ENCODE measurements around the gene SLC16A10.
"Not testable (repeated sequence)": the region's sequence is repeated elsewhere in the genome, so short reads cannot be mapped to it uniquely, and the experiment has no call there.

SLC16A10 gene

DNA sequence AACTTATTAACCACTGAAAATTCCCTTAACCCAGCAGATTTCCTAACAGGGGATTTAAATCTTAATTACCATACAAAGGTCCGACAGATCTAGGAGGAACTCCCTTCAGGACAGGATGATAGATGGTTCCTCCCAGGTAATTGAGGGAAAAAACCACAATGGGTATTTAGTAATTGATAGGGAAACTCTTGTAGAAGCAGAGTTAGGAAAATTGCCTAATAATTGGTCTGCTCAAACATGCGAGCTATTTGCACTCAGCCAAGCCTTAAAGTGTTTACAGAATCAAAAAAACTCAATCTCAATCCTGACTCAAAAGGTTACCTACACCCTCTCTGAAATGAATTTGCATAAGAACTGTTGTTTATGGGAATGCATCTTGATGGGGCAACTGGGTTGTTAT is 45.4 kb downstream of the SLC16A10 start:
- H3K4me1 Mint-ChIP-seq (ENCODE audit: low read depth); H3K27ac Mint-ChIP-seq; H3K4me3 Mint-ChIP-seq; H3K27me3 Mint-ChIP-seq (ENCODE audit: low read depth); H3K9me3 Mint-ChIP-seq; H3K36me3 Mint-ChIP-seq (ENCODE audit: low read depth): not testable (repeated sequence)

DNA sequence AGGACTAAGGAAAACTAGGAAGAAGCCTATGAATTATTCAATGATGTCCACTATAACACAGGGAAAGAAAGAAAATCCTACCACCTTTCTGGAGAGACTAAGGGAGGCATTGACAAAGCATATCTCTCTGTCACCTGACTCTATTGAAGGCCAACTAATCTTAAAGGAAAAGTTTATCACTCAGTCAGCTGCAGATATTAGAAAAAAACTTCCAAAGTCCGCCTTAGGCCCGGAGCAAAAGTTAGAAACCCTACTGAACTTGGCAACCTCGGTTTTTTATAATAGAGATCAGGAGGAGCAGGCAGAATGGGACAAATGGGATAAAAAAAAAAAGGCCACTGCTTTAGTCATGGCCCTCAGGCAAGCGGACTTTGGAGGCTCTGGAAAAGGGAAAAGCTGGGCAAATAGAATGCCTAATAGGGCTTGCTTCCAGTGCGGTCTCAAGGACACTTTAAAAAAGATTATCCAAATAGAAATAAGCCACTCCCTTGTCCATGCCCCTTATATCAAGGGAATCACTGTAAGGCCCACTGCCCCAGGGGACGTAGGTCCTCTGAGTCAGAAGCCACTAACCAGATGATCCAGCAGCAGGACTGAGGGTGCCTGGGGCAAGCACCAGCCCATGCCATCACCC is 47.0 kb downstream of the SLC16A10 start:
- H3K4me1 Mint-ChIP-seq (ENCODE audit: low read depth); H3K9me3 Mint-ChIP-seq; H3K27ac Mint-ChIP-seq; H3K27me3 Mint-ChIP-seq (ENCODE audit: low read depth); H3K36me3 Mint-ChIP-seq (ENCODE audit: low read depth); H3K4me3 Mint-ChIP-seq: not testable (repeated sequence)

DNA sequence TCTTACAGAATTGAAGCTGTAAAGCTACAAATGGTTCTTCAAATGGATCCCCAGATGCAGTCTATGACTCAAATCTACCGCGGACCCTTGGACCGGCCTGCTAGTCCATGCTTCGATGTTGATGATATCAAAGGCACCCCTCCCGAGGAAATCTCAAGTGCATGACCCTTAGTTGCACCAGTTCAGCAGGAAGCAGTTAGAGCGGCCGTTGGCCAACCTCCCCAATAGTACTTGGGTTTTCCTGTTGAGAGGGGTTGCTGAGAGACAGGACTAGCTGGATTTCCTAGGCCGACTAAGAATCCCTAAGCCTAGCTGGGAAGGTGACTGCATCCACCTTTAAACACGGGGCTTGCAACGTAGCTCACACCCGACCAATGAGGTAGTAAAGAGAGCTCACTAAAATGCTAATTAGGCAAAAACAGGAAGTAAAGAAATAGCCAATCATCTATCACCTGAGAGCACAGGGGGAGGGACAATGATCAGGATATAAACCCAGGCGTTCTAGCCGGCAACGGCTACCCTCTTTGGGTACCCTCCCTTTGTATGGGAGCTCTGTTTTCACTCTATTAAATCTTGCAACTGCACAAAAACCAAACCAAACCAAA is 50.3 kb downstream of the SLC16A10 start:
- H3K4me3 Mint-ChIP-seq; H3K4me1 Mint-ChIP-seq (ENCODE audit: low read depth); H3K27ac Mint-ChIP-seq; H3K9me3 Mint-ChIP-seq; H3K27me3 Mint-ChIP-seq (ENCODE audit: low read depth); H3K36me3 Mint-ChIP-seq (ENCODE audit: low read depth): not testable (repeated sequence)

DNA sequence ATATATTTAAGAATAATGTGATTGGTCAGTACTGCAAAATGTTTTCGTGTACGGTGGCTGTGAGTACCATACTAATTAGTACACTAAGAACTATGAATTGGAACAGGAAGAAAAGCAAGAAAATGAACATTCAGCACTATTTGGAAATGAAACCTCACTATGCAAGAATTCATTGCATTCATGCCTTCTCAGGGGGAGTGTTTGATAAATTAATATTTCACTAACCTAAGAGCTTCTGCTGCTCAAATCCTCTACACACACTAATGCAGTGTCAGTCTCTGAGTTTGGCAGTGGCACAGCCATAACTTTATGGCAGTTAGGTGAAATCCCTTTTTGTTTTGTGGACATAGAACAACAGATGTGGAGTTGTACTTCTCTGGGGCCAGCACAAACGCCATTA is 60.1 kb downstream of the SLC16A10 start:
- no peaks in the 10 kb centered on the region for H3K4me1 Mint-ChIP-seq (ENCODE audit: low read depth)
- H3K36me3 Mint-ChIP-seq (ENCODE audit: low read depth), result no peaks in the 10 kb centered on the region
- H3K4me3 Mint-ChIP-seq, result no peak overlapping the region
- no peak overlapping the region for H3K27ac Mint-ChIP-seq
- no peaks in the 10 kb centered on the region for H3K9me3 Mint-ChIP-seq
- H3K27me3 Mint-ChIP-seq (ENCODE audit: low read depth), result peaks cover 6% of the 10 kb centered on the region

- Mint-ChIP-seq H3K27me3 (ENCODE audit: low read depth) (peaks cover 6% of the 10 kb centered on the region), H3K4me3 (no peak overlapping the region), H3K27ac (no peak overlapping the region), H3K4me1 (ENCODE audit: low read depth) (no peaks in the 10 kb centered on the region), H3K36me3 (ENCODE audit: low read depth) (peaks cover 1% of the 10 kb centered on the region), H3K9me3 (no peaks in the 10 kb centered on the region)
Measured at GRCh38 chr6:111148110-111148509, 60.8 kb downstream of the SLC16A10 start.

- Mint-ChIP-seq H3K27ac (no peak overlapping the region), H3K36me3 (ENCODE audit: low read depth) (peaks cover 1% of the 10 kb centered on the region), H3K27me3 (ENCODE audit: low read depth) (peaks cover 6% of the 10 kb centered on the region), H3K4me3 (no peak overlapping the region), H3K4me1 (ENCODE audit: low read depth) (no peaks in the 10 kb centered on the region), H3K9me3 (no peaks in the 10 kb centered on the region)
Measured at GRCh38 chr6:111150577-111150976, 63.3 kb downstream of the SLC16A10 start.

DNA sequence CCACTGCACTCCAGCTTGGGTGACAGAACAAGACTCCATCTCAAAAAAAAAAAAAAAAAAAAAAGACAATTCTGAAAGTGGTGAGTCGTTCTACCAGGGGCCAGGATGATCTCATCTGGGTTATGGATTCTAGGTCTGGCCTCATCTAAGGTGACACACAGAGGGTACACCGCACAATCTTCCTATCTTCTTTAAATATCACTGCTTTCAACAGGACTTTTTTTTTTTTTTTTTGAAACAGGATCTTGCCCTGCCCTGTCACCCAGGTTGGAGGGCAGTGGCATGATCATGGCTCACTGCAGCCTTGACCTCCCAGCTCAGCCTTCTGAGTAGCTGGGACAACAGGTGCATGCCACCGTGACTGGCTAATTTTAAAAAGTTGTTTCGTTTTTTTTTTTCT is 67.7 kb downstream of the SLC16A10 start:
- H3K4me3 Mint-ChIP-seq, result no peak overlapping the region
- H3K27ac Mint-ChIP-seq, result no peak overlapping the region
- H3K9me3 Mint-ChIP-seq, result peaks cover 10% of the 10 kb centered on the region
- H3K27me3 Mint-ChIP-seq (ENCODE audit: low read depth), result peaks cover 3% of the 10 kb centered on the region
- no peaks in the 10 kb centered on the region for H3K4me1 Mint-ChIP-seq (ENCODE audit: low read depth)
- peaks cover 3% of the 10 kb centered on the region for H3K36me3 Mint-ChIP-seq (ENCODE audit: low read depth)

- no peaks in the 10 kb centered on the region for H3K27me3 Mint-ChIP-seq (ENCODE audit: low read depth)
- peaks cover 26% of the 10 kb centered on the region for H3K9me3 Mint-ChIP-seq
- H3K4me1 Mint-ChIP-seq (ENCODE audit: low read depth), result no peaks in the 10 kb centered on the region
- no peak overlapping the region for H3K27ac Mint-ChIP-seq
- H3K4me3 Mint-ChIP-seq, result no peak overlapping the region
- peaks cover 6% of the 10 kb centered on the region for H3K36me3 Mint-ChIP-seq (ENCODE audit: low read depth)
Measured at GRCh38 chr6:111157412-111157811, 70.1 kb downstream of the SLC16A10 start.

DNA sequence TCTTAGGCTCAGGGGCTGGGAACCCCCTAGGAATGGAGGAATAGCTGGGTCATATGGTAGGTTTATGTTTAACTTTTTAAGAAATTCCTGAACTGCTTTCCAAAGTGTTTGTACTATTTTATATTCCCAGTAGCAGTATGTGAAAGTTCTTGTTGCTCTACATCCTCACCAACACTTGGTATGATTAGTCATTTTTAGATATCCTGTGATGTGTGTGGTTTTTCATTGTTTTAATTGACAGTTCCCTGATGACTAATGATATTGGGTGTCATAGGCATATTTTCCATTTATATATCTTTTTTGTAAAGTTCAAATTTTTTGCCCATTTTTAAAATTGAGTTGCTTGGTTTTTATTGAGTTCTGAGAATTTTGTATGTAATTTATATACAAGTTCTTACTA is 72.3 kb downstream of the SLC16A10 start:
- Mint-ChIP-seq H3K4me1 (ENCODE audit: low read depth) (no peaks in the 10 kb centered on the region), H3K27me3 (ENCODE audit: low read depth) (no peaks in the 10 kb centered on the region), H3K9me3 (peaks cover 36% of the 10 kb centered on the region), H3K4me3 (no peak overlapping the region), H3K36me3 (ENCODE audit: low read depth) (peaks cover 5% of the 10 kb centered on the region), H3K27ac (no peak overlapping the region)

DNA sequence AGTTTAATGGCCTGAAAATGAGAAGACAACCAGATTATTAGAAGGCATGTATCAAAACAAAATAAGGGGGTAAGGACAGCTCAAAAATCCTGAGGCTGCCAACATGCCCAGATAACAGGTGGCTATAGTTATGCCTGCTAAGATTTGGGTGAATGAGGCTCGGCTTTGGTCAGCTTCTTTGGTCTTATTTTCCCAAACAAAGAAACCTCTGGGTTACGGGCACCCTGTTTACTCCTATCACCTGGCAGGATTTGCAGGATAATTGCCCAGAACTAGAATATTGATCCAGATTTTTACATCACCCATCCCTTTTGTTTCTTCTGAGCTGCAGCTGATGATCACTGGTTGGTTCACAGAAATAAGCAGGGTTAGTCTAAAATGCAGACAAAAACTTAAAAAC is 74.3 kb downstream of the SLC16A10 start:
- Mint-ChIP-seq H3K27me3 (ENCODE audit: low read depth) (no peaks in the 10 kb centered on the region), H3K27ac (no peak overlapping the region), H3K4me3 (no peak overlapping the region), H3K9me3 (peaks cover 44% of the 10 kb centered on the region), H3K4me1 (ENCODE audit: low read depth) (no peaks in the 10 kb centered on the region), H3K36me3 (ENCODE audit: low read depth) (peaks cover 5% of the 10 kb centered on the region)

DNA sequence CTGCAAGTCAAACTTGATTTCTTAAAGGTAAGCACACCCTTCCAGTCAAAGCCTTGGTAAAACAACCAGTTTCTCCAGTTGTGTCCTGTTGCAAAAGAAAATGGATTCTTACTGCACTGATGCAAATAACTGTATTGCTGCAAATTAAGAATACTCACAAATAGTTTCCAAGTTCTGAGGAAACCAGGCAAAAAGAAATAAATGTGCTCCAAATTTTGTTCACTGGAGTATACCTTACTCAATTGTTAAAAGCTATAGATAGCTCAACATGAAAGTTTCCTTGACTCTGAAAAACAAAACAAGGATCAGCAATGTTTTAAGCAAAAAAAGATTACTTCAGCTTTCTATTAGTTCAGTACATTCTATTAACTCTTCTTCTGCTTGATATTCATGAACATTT is 75.2 kb downstream of the SLC16A10 start:
- H3K4me3 Mint-ChIP-seq, result no peak overlapping the region
- peaks cover 5% of the 10 kb centered on the region for H3K36me3 Mint-ChIP-seq (ENCODE audit: low read depth)
- H3K9me3 Mint-ChIP-seq, result peaks cover 44% of the 10 kb centered on the region
- H3K27ac Mint-ChIP-seq, result no peak overlapping the region
- H3K4me1 Mint-ChIP-seq (ENCODE audit: low read depth), result no peaks in the 10 kb centered on the region
- H3K27me3 Mint-ChIP-seq (ENCODE audit: low read depth), result no peaks in the 10 kb centered on the region

- H3K27ac Mint-ChIP-seq, result no peak overlapping the region
- H3K27me3 Mint-ChIP-seq (ENCODE audit: low read depth), result no peaks in the 10 kb centered on the region
- peaks cover 9% of the 10 kb centered on the region for H3K4me1 Mint-ChIP-seq (ENCODE audit: low read depth)
- no peak overlapping the region for H3K4me3 Mint-ChIP-seq
- H3K36me3 Mint-ChIP-seq (ENCODE audit: low read depth), result no peaks in the 10 kb centered on the region
- H3K9me3 Mint-ChIP-seq, result no peaks in the 10 kb centered on the region
Measured at GRCh38 chr6:111171577-111172400, 84.5 kb downstream of the SLC16A10 start.

DNA sequence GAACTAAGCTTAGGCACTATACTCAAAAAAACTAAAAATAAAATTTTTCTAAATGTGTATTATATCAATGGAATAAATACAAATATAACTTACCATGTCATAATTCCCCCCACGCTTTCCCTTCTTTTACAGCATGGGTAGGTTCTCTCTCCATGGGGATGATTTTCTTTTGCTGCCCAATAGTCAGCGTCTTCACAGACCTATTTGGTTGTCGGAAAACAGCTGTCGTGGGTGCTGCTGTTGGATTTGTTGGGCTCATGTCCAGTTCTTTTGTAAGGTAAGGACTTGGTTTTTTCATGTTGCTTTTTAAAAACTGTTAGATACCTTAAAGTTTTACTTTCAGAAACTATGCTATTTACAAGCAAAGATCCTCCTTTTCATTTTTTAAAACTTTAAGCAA is 85.3 kb downstream of the SLC16A10 start:
- H3K27ac Mint-ChIP-seq, result no peak overlapping the region
- H3K9me3 Mint-ChIP-seq, result no peaks in the 10 kb centered on the region
- no peaks in the 10 kb centered on the region for H3K36me3 Mint-ChIP-seq (ENCODE audit: low read depth)
- no peak overlapping the region for H3K4me3 Mint-ChIP-seq
- peaks cover 9% of the 10 kb centered on the region for H3K4me1 Mint-ChIP-seq (ENCODE audit: low read depth)
- no peaks in the 10 kb centered on the region for H3K27me3 Mint-ChIP-seq (ENCODE audit: low read depth)

DNA sequence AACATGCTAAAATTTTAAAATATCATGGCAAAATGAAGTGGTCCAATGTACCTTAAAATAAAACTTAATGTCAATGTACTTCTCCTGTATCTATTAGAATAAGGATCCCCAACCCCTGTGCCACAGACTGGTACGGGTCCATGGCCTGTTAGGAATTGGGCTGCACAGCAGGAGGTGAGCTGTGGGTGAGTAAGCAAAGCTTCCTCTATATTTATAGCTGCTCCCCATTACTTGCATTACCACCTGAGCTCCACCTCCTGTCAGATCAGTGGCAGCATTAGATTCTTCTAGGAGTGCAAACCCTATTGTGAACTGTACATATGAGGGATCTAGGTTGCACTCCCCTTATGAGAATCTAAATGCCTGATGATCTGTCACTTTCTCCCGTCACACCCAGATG is 86.0 kb downstream of the SLC16A10 start:
- Mint-ChIP-seq H3K27me3 (ENCODE audit: low read depth) (no peaks in the 10 kb centered on the region), H3K36me3 (ENCODE audit: low read depth) (no peaks in the 10 kb centered on the region), H3K4me3 (no peak overlapping the region), H3K4me1 (ENCODE audit: low read depth) (peaks cover 9% of the 10 kb centered on the region), H3K9me3 (no peaks in the 10 kb centered on the region), H3K27ac (no peak overlapping the region)

GRCh38 chr6:111173946-111174345 is 86.6 kb downstream of the SLC16A10 start:
- H3K4me1 Mint-ChIP-seq (ENCODE audit: low read depth), result peaks cover 9% of the 10 kb centered on the region
- H3K27ac Mint-ChIP-seq, result no peak overlapping the region
- no peaks in the 10 kb centered on the region for H3K36me3 Mint-ChIP-seq (ENCODE audit: low read depth)
- H3K4me3 Mint-ChIP-seq, result no peak overlapping the region
- no peaks in the 10 kb centered on the region for H3K27me3 Mint-ChIP-seq (ENCODE audit: low read depth)
- H3K9me3 Mint-ChIP-seq, result no peaks in the 10 kb centered on the region

Data from T-helper 1 cell treated with Interleukin-12 subunit alpha and Interleukin-12 subunit beta and Interleukin-4 antibody, amounts not matched to agents 30 μg/mL and 1 μg/mL, for 36 hours (primary cell).